ENCODE data around the gene KRTAP5-7.

GRCh38 chr11:71502871-71503435 is 24.1 kb upstream of the KRTAP5-7 start:
- no peak for TF ChIP-seq CTCF (IDR thresholded peaks at IDR 0.05; ENCODE audit: low read depth, low read length, missing input control)
- no peak for TF ChIP-seq REST (IDR thresholded peaks at IDR 0.05)
- no peak for TF ChIP-seq YY1 (IDR thresholded peaks at IDR 0.05)
- TF ChIP-seq GABPA (IDR thresholded peaks at IDR 0.05 in 1 of 2, conservative IDR thresholded peaks at IDR 0.05 in 1 of 2) = no peak
- TF ChIP-seq ZBTB33 (IDR thresholded peaks at IDR 0.05) = no peak
